GM23248 (cell line): ENCODE results near the gene HS3ST3B1. TPM values are rescaled to one million over a fixed set of nuclear protein-coding genes. Genes with fewer than 3 reads are reported as not detected.

Source experiments
- DNase-seq: peaks from one replicate; pipeline ENCODE4 v3.0.0-alpha.2; 2015
- H2AFZ ChIP-seq: fragments of 200-600 bp; sonication (generic); 2 replicates; pipeline ENCODE4 v1.6.1; 2016; ENCODE audit warnings: antibody characterized with exemption
- H3F3A ChIP-seq: fragments of 200-600 bp; sonication (generic); 2 replicates; pipeline ENCODE4 v1.6.1; 2016; ENCODE audit warnings: mild to moderate bottlenecking, antibody characterized with exemption, mixed run types; ENCODE audit not compliant: insufficient read depth
- H3K27ac ChIP-seq: fragments of 200-600 bp; sonication (generic); 2 replicates; pipeline ENCODE4 v1.5.1; 2016; ENCODE audit warnings: mild to moderate bottlenecking
- H3K27me3 ChIP-seq: fragments of 200-600 bp; sonication (generic); replicated peaks from 2 replicates; pipeline ENCODE4 v1.6.1; 2016; ENCODE audit warnings: mild to moderate bottlenecking; ENCODE audit not compliant: insufficient read depth
- H3K36me3 ChIP-seq: fragments of 200-600 bp; sonication (generic); 2 replicates; pipeline ENCODE4 v1.6.1; 2016; ENCODE audit warnings: low read depth, mild to moderate bottlenecking
- H3K4me1 ChIP-seq: fragments of 200-600 bp; sonication (generic); 2 replicates; pipeline ENCODE4 v1.6.1; 2016; ENCODE audit warnings: mild to moderate bottlenecking; ENCODE audit not compliant: insufficient read depth
- H3K4me2 ChIP-seq: fragments of 200-600 bp; sonication (generic); one replicate; pipeline ENCODE4 v1.6.1; 2016; ENCODE audit warnings: mild to moderate bottlenecking; ENCODE audit not compliant: unreplicated experiment
- H3K4me3 ChIP-seq: fragments of 200-600 bp; sonication (generic); 2 replicates; pipeline ENCODE4 v1.5.1; 2016; ENCODE audit warnings: mild to moderate bottlenecking
- H3K79me2 ChIP-seq: fragments of 200-600 bp; sonication (generic); 2 replicates; pipeline ENCODE4 v1.6.1; 2016; ENCODE audit warnings: mild to moderate bottlenecking; ENCODE audit not compliant: insufficient read depth
- H3K9ac ChIP-seq: fragments of 200-600 bp; sonication (generic); 2 replicates; pipeline ENCODE4 v1.6.1; 2016; ENCODE audit warnings: mild to moderate bottlenecking
- H3K9me2 ChIP-seq: fragments of 200-600 bp; sonication (generic); 2 replicates; pipeline ENCODE4 v1.6.1; 2016; ENCODE audit warnings: mixed run types, mild to moderate bottlenecking, moderate library complexity; ENCODE audit not compliant: insufficient read depth
- H3K9me3 ChIP-seq: fragments of 200-600 bp; sonication (generic); one replicate; pipeline ENCODE4 v1.6.1; 2017; ENCODE audit warnings: low read depth
- H4K20me1 ChIP-seq: fragments of 200-600 bp; sonication (generic); 2 replicates; pipeline ENCODE4 v1.6.0; 2016; ENCODE audit not compliant: insufficient read depth
- EZH2 ChIP-seq: fragments of 200-600 bp; sonication (generic); IDR thresholded peaks from 2 replicates; pipeline ENCODE4 v1.6.1; 2018; ENCODE audit warnings: antibody characterized with exemption, mild to moderate bottlenecking; ENCODE audit not compliant: insufficient read depth, poor library complexity, severe bottlenecking
- EZH2phosphoT487 ChIP-seq: fragments of 200-600 bp; sonication (generic); IDR thresholded peaks from 2 replicates; pipeline ENCODE4 v1.6.1; 2018; ENCODE audit warnings: antibody characterized with exemption, moderate library complexity, mild to moderate bottlenecking, low read depth; ENCODE audit not compliant: insufficient read depth
- WGBS, 2 experiments: methylation state at CpG; one replicate each; pipeline ENCODE4 v1.1.6; 2015 to 2017; ENCODE audit warnings: low lambda C conversion rate in 2 of 2, low coverage in 1 of 2; ENCODE audit errors: missing lambda C conversion rate in 2 of 2; 5-methylcytosine and 5-hydroxymethylcytosine counted together
- in situ Hi-C: fragments of 300-500 bp; cut with MboI; formaldehyde crosslinking; loops from 2 replicates; pipeline ENCODE4 v1.15.0; 2020
- polyA plus RNA-seq: library from polyadenylated mRNA; unstranded; fragments of >200 nt; fragmentation: Nextera tagmentation; extraction: Ambion mirVana; gene quantifications from 2 replicates; pipeline ENCODE4 v1.2.1, GENCODE V29; 2016
- total RNA-seq: library from RNA; depleted of rRNA; stranded (reverse); fragments of >200 nt; shearing (Covaris generic); gene quantifications from 2 replicates; pipeline ENCODE4 v1.2.3, GENCODE V29; 2014

HS3ST3B1 gene
- total and polyA plus RNA-seq, 2 experiments from 2014 or later, result 37.6 to 41.9 TPM

DNA sequence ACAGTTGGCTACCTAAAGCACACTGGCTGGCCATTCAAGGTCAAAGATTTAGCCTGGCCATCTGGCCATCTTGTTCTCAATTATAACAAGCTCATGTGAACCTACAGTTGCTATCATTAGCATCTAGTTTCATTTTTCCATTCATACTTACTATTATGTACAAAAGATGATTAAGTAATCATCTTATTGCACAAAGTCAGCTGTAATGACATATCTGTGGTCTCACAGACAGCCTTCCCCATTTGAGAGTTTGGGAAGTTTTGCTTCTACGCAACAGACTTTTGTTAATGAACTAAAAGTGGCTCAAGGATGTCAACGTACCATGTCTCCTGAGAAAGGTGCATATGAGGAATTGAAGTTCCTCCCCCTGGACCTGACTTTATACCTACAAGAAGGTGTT is 51.3 kb downstream of the HS3ST3B1 start:
- Histone ChIP-seq H3K4me1 (no peaks in the 10 kb centered on the region), H2AFZ (no peak overlapping the region), H3K9ac (no peak overlapping the region), H3K36me3 (peaks cover 32% of the 10 kb centered on the region), H3K79me2 (peaks cover 52% of the 10 kb centered on the region), H3K9me2 (no peaks in the 10 kb centered on the region), H3K27ac (no peak overlapping the region), H3F3A (peaks cover 50% of the 10 kb centered on the region), H3K27me3 (no peaks in the 10 kb centered on the region), H3K4me2 (no peak overlapping the region), H4K20me1 (no peaks in the 10 kb centered on the region; the same call in none of the 2 replicates), H3K9me3 (no peaks in the 10 kb centered on the region), H3K4me3 (no peak overlapping the region)
- no peak for TF ChIP-seq EZH2
- TF ChIP-seq EZH2phosphoT487, result no peak
- in situ Hi-C loops, result no loop called here
- no peak for DNase-seq
- 76 to 88% methylated on average over 2 of the region's 2 CpGs for WGBS, 2 experiments

DNA sequence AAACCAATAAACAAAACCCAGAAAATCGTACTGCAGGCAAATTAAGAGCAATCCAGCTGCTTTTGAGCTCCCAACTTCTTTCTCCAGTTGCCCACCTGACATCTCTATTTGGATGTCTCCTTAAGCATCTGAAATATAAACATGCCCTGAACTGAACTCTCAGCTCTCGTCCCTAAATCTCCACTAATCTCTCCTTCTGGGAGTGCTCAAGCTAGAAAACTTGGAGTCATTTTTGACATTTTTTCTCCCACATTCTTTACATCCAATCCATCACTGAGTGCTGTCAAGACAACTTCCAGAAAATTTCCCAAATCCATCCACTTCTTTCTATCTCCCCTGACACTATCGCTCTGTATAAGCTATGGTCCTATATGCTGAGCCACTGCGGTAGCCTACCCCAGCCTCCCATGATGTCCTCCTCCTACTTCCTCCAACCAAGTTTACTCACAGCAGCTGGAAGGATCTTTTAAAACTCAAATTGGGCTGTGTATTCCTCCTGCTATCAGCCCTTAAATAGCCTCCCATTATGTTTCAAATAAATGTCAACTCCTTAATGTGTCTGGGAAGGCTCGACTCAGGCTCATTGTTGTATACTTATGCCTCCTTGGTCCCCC is 53.1 kb downstream of the HS3ST3B1 start:
- TF ChIP-seq EZH2phosphoT487 (no peak), EZH2 (no peak)
- H3K4me2 ChIP-seq, result no peak overlapping the region
- no peak overlapping the region for H3K9ac ChIP-seq
- DNase-seq, result no peak
- no peaks in the 10 kb centered on the region for H3K9me3 ChIP-seq
- 67 to 68% methylated on average over 5 of the region's 5 CpGs for WGBS, 2 experiments
- H3K27me3 ChIP-seq, result no peaks in the 10 kb centered on the region
- peaks cover 34% of the 10 kb centered on the region for H3K79me2 ChIP-seq
- peaks cover 36% of the 10 kb centered on the region for H3F3A ChIP-seq
- no peaks in the 10 kb centered on the region for H3K4me1 ChIP-seq
- H3K4me3 ChIP-seq, result no peak overlapping the region
- peaks cover 14% of the 10 kb centered on the region for H3K36me3 ChIP-seq
- no peaks in the 10 kb centered on the region for H3K9me2 ChIP-seq
- H2AFZ ChIP-seq, result no peak overlapping the region
- in situ Hi-C loops, result no loop called here
- no peaks in the 10 kb centered on the region for H4K20me1 ChIP-seq
- no peak overlapping the region for H3K27ac ChIP-seq

DNA sequence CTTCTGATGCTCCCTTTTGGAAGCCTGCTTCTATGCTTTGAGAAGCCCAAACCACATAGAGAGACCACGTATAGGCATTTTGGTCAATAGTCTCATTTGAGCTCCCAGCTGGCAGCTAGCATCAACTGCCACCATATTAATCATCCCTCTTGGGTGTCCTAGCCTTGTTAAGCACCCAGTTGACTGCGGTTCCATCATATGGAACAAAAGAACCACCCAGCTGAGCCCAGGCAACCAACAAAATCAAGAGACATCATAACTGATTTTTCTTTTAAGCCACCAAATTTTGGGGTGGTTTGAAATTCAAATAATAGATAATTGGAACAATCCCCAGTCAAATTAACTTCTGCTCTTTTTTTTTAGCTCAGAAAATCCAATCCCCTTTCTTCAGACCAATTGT is 53.9 kb downstream of the HS3ST3B1 start:
- Histone ChIP-seq H3K27me3 (no peaks in the 10 kb centered on the region), H3K9me3 (no peaks in the 10 kb centered on the region), H3K4me3 (no peak overlapping the region), H3K4me2 (no peak overlapping the region), H2AFZ (no peak overlapping the region), H3K79me2 (peaks cover 25% of the 10 kb centered on the region), H3F3A (peaks cover 27% of the 10 kb centered on the region), H4K20me1 (no peaks in the 10 kb centered on the region), H3K9me2 (no peaks in the 10 kb centered on the region), H3K4me1 (no peaks in the 10 kb centered on the region), H3K36me3 (peaks cover 6% of the 10 kb centered on the region; the same call in 1 of the 2 replicates), H3K9ac (no peak overlapping the region), H3K27ac (no peak overlapping the region)
- no peak for DNase-seq
- TF ChIP-seq EZH2 (no peak), EZH2phosphoT487 (no peak)
- 84 to 88% methylated on average over 2 of the region's 2 CpGs for WGBS, 2 experiments
- in situ Hi-C loops, result no loop called here

DNA sequence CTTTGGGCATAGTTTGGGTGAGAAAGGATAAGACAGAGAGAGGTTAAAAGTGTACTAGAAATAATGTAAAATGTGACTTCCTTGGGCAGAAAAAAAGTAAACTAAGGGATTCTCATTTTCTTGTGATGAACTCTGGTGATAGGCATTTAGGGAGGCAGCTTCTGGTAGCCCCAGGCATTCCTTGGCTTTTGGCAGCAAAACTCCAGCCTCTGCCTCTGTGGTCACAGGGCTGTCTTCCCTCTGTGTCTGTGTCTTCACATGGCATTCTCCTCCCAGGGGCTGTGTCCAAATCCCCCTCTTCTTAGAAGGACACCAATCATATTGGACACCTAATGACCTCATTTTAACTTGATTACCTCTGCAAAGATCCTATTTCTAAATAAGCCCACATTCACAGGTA is 54.7 kb downstream of the HS3ST3B1 start:
- Histone ChIP-seq H2AFZ (no peak overlapping the region), H3K4me3 (no peak overlapping the region), H3K36me3 (no peaks in the 10 kb centered on the region), H3K9me2 (no peaks in the 10 kb centered on the region), H3F3A (peaks cover 23% of the 10 kb centered on the region), H3K9me3 (no peaks in the 10 kb centered on the region), H3K27ac (no peak overlapping the region), H3K4me2 (no peak overlapping the region), H3K27me3 (no peaks in the 10 kb centered on the region), H3K79me2 (peaks cover 18% of the 10 kb centered on the region), H3K9ac (no peak overlapping the region), H3K4me1 (no peaks in the 10 kb centered on the region), H4K20me1 (no peaks in the 10 kb centered on the region)
- in situ Hi-C loops, result no loop called here
- DNase-seq, result peak; percentile 27
- no peak for TF ChIP-seq EZH2phosphoT487
- TF ChIP-seq EZH2, result no peak
